ENCODE measurements around the gene RNASE1.

- TF ChIP-seq POLR2A (IDR thresholded peaks at IDR 0.05) (no peak), CTCF (IDR thresholded peaks at IDR 0.05) (no peak), POLR2AphosphoS5 (IDR thresholded peaks at IDR 0.05) (no peak)
Measured at GRCh38 chr14:20799456-20799891, 3.2 kb downstream of the RNASE1 start.

Data from breast epithelium (tissue), 3 donors.